HG02763 (cell line): ENCODE data around the gene DHRS4.

Experiments used
- ATAC-seq: cut with Tn5 transposase; IDR thresholded peaks from one replicate; pipeline ENCODE4 v1.9.1; 2021; ENCODE audit warnings: mild to moderate bottlenecking, moderate library complexity; ENCODE audit not compliant: unreplicated experiment

The DHRS4 gene

GRCh38 chr14:23953464-23954278, at the start of gene DHRS4:
Gene DHRS4, plus strand, starts transcription at chr14:23953770. Its CDS starts 19 bp downstream, at chr14:23953789.
- ATAC-seq, result peak; percentile 90

GRCh38 chr14:23910101-23910875, 43.3 kb upstream of the DHRS4 start:
- no peak for ATAC-seq

GRCh38 chr14:23910876-23911210, 42.7 kb upstream of the DHRS4 start:
- no peak for ATAC-seq

- no peak for ATAC-seq
These were observed 38.0 kb upstream of the DHRS4 start for GRCh38 chr14:23915559-23915958.

- ATAC-seq, result no peak
These were observed 37.6 kb upstream of the DHRS4 start for GRCh38 chr14:23916004-23916403.

DNA sequence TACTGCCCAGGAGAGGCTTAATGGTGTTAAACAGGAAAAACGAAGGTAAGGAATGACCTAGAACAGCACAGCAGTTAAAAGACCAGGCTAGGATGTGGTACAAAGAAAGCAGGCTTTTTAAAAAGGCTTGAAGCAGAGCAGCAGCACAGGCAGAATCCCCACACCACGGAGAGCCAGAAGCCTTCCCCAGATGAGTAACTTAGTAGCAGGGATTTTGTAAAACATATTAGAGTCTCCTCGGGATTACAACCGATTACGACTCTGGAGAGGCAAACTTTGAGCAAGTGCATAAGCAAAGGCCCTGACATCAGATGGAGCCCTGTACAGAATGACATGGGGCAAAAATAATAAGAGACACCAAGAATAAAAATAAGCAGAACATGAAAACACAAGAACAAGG, 37.1 kb upstream of the DHRS4 start:
- no peak for ATAC-seq

DNA sequence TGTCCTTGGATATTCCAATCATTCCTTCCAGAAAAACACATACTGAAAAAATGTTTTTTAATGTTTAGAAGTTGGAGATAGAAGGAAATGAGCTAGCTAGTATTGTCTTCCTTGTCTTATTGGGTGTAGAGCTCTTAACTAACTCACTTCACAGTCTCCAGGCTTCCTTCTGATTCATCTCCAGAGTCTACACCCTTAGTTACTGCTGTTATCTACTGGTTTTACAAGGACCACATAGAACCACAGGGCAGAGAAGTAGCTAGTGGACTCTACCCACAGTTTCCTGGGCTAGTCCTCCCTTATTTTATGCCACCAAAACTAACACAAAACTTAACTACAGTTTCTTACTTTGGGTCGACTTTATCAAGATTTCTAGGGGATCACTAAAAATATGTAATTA, 31.0 kb upstream of the DHRS4 start:
- ATAC-seq, result no peak

- ATAC-seq, result no peak
These were observed 28.0 kb upstream of the DHRS4 start for GRCh38 chr14:23925523-23926075.

DNA sequence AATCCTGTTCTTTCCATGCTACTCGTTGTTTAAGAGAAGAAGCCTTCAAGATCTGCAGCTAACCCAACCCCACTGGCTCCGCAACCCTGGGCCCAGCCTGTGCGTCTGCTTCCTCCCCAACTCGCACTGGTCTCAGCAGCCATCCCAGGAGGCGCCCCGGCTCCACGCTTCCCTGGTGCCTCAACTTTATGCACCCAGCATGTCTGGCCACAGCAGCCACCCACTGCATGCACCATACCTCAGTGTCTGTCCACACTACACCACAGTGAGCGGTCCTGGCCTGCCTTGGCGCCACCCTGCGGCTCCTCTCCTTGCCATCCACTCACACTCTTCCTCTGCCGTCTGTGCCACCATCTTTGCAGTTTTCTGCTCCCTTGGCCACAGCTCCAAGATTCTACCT, 27.0 kb upstream of the DHRS4 start:
- no peak for ATAC-seq

DNA sequence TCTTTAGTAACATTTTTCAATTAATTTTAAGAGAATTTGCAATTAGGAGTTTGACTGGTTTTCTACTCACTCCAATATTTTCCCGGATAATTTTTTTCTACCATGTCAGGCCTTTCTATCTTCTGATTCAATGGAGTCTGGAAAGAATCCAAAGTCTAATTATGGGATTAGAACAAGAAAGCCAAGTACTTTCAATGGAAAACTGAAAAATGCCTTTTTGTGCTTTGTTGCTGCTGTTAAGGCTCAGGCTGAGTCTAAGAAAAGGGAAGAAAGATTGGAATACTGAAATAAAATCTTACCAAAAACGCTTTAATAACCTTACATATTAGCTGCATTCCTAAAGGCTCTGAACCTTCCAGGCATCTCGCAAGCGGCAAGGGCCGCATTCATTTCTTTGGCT, 24.4 kb upstream of the DHRS4 start:
- ATAC-seq, result no peak

DNA sequence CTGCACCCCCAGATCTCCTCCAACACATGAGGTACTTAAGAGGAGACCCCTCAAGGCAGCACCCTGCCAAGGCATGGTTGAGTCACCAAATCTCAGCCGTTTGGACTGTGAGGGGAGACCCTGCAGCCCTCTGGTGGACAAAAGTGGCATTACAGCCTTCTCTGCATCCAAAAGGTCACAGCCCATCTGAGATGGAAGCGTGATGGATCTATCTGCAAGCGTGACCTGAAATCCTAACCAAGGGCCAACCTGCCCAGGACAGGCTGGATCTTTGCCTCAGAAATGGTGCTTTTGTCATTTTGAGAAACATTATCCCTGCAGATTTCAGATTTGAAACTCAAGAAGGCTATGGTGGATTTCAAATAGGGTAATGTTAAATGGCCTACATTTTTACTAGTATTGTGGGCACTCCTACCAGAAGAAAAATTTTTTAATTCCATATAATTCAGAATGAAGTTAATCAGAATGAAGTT, 23.7 kb upstream of the DHRS4 start:
- ATAC-seq, result peak; percentile 70

DNA sequence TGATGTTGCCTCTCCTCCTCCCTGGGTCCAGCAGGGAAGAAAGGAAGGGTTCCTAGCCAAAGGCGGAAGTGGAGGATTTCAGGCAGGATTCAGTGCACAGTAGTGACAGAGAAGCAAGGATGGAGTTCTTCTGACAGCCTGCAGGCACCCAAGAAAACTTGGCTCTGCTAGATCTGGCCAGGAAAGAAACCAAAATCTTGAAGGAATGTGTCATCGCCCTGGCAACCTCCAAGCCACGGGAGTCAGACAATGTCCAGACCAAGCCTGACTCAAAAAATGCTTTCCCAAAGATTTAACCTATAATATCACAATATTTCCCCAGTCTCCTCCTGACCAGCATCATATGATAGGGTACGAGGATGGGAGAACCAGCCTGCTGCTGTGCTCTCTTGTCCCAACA, 22.8 kb upstream of the DHRS4 start:
- ATAC-seq, result no peak

- no peak for ATAC-seq
These were observed 21.8 kb upstream of the DHRS4 start for GRCh38 chr14:23931721-23932289.

DNA sequence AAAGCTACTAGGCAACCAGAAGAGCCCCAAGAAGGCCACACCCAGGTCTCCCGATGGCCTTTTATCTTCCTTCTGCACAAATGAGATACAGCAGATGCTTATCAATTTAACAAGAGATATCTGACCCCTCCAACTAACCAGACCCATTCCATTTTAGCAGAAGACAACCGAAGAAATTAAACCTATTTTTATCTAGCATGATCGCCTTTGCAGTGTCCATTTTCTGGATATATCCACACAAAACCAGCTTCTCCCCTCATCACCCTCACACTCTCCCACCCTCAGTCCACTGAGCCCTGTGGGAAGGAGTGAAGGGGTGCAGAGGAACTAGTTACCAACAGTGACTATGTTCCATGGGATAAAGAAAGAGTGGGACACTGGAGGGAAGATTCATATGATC, 20.9 kb upstream of the DHRS4 start:
- no peak for ATAC-seq

GRCh38 chr14:23933108-23933741, 20.3 kb upstream of the DHRS4 start:
- no peak for ATAC-seq

- ATAC-seq, result no peak
These were observed 19.8 kb upstream of the DHRS4 start for GRCh38 chr14:23933742-23934128.

GRCh38 chr14:23935158-23935557, 18.4 kb upstream of the DHRS4 start:
- no peak for ATAC-seq

DNA sequence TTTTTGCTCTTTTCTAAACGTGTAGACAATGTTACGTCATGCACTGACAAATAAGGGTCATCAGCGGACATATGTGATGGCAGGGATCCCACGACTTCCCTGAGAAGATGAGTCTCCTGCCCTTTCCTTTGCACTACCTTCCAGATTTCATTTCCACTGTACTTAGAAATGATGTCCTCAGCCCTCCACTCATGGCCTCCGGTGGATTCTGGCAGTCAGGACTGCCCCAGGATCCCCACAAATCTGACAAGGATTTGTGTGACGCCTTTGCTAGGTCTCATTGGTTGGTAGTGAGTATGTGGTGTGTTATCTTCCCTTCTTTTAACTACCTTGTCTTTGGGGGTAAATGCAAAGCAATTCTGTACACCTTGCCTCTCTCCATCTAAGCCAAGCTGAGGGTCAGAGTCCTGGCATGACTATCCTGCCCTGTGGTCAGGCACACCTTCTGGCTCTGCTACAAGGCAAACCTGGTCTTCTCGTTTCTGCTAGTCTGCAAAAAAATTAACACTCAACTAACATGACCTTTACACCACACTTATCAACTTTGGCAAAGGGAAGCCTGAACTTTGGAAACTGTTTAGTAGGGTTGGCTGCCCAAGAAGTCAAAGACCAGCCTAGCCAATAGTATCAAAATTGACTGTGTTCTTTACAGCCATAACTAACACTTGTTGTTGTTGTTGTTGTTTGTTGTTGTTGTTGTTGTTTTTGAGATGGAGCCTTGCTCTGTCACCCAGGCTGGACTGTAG, 17.3 kb upstream of the DHRS4 start:
- no peak for ATAC-seq

DNA sequence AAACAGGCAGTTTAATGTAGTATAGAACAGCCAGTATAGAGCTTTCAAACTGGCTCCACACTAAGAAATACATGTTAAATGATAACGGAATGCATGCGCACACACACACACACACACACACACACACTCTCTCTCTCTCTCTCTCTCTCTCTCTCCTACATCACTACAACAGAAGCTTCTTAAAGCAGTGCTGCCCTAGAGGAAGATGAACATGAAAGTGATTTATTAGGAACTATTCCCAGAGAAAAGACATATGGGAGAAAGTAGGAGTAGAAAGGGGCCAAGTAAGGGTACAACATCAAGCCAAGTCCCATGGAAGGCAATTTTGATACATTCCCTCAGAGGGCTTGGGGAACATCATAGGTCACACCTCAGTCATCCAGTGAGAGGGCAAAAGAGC, 16.4 kb upstream of the DHRS4 start:
- ATAC-seq, result no peak

DNA sequence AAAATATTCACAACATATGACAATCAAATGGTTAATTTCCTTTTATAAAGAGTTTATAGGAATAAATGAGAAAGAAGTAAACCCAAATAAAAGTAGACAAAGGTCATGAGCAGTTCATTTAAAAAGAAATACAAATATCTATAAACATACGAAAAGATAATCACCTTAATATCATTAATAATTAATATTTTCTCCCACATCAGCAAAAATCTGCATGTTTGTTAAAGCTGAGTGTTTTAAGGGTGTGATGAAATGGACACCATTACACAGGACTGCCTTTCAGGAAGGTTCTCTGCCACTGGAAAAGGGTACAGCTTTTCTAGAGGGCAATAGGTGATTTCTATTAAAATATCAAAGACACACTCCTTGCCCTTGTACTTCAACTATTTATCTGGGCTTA, 14.7 kb upstream of the DHRS4 start:
- ATAC-seq, result no peak
